ENCODE data around the gene GRIA3. TPM values are rescaled to one million over a fixed set of nuclear protein-coding genes. Genes with fewer than 3 reads are reported as not detected.

GRIA3 gene
- total and polyA plus RNA-seq, 10 of the 15 experiments (the other 5 are each of a cell fraction or from before 2014, with no cell fraction given), result 0.45 to 4.3 (median 2.2) TPM

- ChIA-PET POLR2A (no interaction called here), SMC1A (ENCODE audit: uncharacterized antibody, unreplicated experiment) (interaction anchor here (0.6 to 3.4 kb wide), 6 partner anchors 46 to 253 kb away, joined by 3 to 53 read pairs (median 3); no protein-coding TSS in a partner anchor), RAD21 (ENCODE audit: unreplicated experiment) (interaction anchor here (1.0 to 6.1 kb wide), 3 partner anchors 14 to 253 kb away, joined by 4 to 55 read pairs (median 4); no protein-coding TSS in a partner anchor), CTCF (interaction anchor here (1.0 to 6.5 kb wide), 6 partner anchors 14 to 248 kb away, joined by 3 to 89 read pairs (median 4); no protein-coding TSS in a partner anchor)
- no peaks in the 10 kb centered on the region for H3K4me1 ChIP-seq (ENCODE audit: control insufficient read depth, insufficient read depth, low read length)
- no peaks in the 10 kb centered on the region for H3K36me3 ChIP-seq (ENCODE audit: control insufficient read depth in 2 of 2, insufficient read depth in 2 of 2, low read length in 1 of 2)
- no peak overlapping the region for H3K4me2 ChIP-seq (ENCODE audit: control insufficient read depth, insufficient read depth)
- in situ Hi-C loops (cut with MboI), result no loop called here
- BruUV-seq (replicated peaks), result no TSS peak
- no peaks in the 10 kb centered on the region for H4K20me1 ChIP-seq (ENCODE audit: control insufficient read depth, insufficient read depth)
- H3K4me3 ChIP-seq, result no peak overlapping the region
- H3K79me2 ChIP-seq (ENCODE audit: control insufficient read depth, insufficient read depth, low read length), result no peaks in the 10 kb centered on the region
- intact Hi-C loops (cut with micrococcal nuclease; ENCODE audit: unreplicated experiment), result loop anchor here (2.0 kb wide), 1 partner anchor 249 kb away; no protein-coding TSS in a partner anchor
- FAIRE-seq, result peak; percentile 49
- H3K9ac ChIP-seq (ENCODE audit: control insufficient read depth, insufficient read depth, low read length), result no peak overlapping the region
- 0% methylated on average over 1 of the region's 1 CpG for WGBS (ENCODE audit: insufficient coverage, insufficient replicate concordance, low lambda C conversion rate, missing lambda C conversion rate)
- no peak overlapping the region for H2AFZ ChIP-seq (ENCODE audit: control insufficient read depth, low read depth, low read length)
- no peaks in the 10 kb centered on the region for H3K27me3 ChIP-seq (replicated peaks in 1 of 2; ENCODE audit: control insufficient read depth in 2 of 2, insufficient read depth in 2 of 2, low read length in 1 of 2)
- ATAC-seq, result peak; percentile 70
- no peak for TF ChIP-seq RFX5 (IDR thresholded peaks at IDR 0.05; ENCODE audit: low read depth, low read length)
- TF ChIP-seq SMC3 (IDR thresholded peaks at IDR 0.05; ENCODE audit: borderline replicate concordance, low read length), result peak; percentile 21; the same call in 1 of the 2 replicates
- peak; percentile 41 for TF ChIP-seq RAD21 (IDR thresholded peaks at IDR 0.05; ENCODE audit: insufficient read depth, low read depth, low read length)
- peak; percentile 16 to 39 (median 18); a peak in 3 of 6 replicates for TF ChIP-seq CTCF (IDR thresholded peaks at IDR 0.05 in 2 of 3, conservative IDR thresholded peaks at IDR 0.05 in 1 of 3; ENCODE audit: control insufficient read depth in 2 of 3, extremely low read depth in 1 of 3, insufficient read depth in 1 of 3, low read depth in 3 of 3, low read length in 3 of 3)
- no peaks in the 10 kb centered on the region for H3K9me3 ChIP-seq (replicated peaks; ENCODE audit: control insufficient read depth, insufficient read depth, low read length)
- DNase-seq (ENCODE audit: low read depth, low spot score), result no peak
- H3K27ac ChIP-seq (ENCODE audit: control insufficient read depth, insufficient read depth), result no peak overlapping the region
Measured at GRCh38 chrX:123173833-123174232, 10.2 kb upstream of the GRIA3 start.
